ENCODE measurements around the gene SCN2B.

- TF ChIP-seq POLR2A (IDR thresholded peaks at IDR 0.05) (no peak), CTCF (IDR thresholded peaks at IDR 0.05) (no peak)
Measured at GRCh38 chr11:118216621-118217481, 40.4 kb upstream of the SCN2B start.
